ENCODE results near the gene PDC. TPM values are rescaled to one million over a fixed set of nuclear protein-coding genes. Genes with fewer than 3 reads are reported as not detected.
"Not testable (repeated sequence)": the region's sequence is repeated elsewhere in the genome, so short reads cannot be mapped to it uniquely, and the experiment has no call there.

Gene PDC
- total RNA-seq, 1 experiment from 2014 or later, result not detected

DNA sequence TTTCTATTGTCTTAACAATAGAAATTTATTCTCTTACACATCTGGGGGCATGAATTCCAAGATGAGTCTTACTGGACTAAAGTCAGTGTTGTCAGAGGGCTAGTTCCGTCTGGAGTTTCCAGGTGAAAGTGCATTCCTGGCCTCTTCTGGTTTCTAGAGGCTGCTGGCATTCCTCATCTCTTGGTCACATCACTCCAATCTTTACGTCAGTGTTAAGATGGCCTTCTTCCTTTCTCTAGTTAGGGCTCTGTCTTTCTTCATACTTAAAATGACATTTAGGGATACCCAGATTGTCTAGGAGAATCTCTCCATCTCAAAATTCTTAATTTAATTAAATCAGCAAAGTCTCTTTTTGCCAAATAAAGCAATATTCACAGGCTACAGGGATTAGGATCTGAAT lies 13.3 kb upstream of the PDC start:
- no peak for DNase-seq (ENCODE audit: low spot score)

DNA sequence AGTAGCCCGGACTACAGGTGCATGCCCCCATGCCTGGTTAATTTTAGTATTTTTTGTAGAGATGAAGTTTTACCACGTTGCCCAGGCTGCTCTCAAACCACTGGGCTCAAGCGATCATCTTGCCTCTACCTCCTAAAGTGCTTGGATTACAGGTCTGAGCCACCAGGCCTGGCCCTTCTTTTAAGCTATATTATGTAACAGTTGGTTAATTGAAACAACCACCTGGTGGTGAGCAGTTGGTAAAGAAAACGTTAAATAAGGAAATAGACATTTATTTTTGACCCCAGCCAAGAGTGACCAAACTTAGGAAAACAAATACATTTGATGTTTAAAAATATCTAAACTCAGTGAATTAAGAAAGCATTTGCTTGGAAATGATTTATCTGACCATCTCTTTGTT lies 12.1 kb upstream of the PDC start:
- no peak for DNase-seq (ENCODE audit: low spot score)
- in situ Hi-C loops (cut with HindIII; ENCODE audit: low sequenced_read_pairs), result no loop called here

More for the DNA sequence above, 13.3 kb upstream of the PDC start:
- in situ Hi-C loops (cut with HindIII; ENCODE audit: low sequenced_read_pairs), result no loop called here

DNA sequence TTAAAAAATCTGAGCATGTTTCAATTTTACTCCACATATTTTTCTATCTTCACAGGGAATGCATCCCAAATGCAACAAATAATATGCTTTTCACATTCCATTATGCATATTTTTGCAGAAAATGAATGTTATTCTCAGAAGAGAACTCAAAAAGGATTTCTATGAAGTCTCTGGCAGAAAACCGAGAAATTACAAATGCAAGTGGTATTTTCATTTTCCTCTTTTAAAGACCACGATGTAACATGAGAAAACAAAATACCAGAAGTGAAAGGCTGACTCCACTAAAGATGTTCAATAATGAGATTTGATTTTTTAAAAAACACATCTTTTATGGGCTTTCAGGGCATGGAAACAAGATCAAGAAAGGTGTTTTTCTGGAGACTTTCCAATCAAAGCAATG lies 5.0 kb upstream of the PDC start:
- no peak for DNase-seq (ENCODE audit: low spot score)
- in situ Hi-C loops (cut with HindIII; ENCODE audit: low sequenced_read_pairs), result no loop called here

DNA sequence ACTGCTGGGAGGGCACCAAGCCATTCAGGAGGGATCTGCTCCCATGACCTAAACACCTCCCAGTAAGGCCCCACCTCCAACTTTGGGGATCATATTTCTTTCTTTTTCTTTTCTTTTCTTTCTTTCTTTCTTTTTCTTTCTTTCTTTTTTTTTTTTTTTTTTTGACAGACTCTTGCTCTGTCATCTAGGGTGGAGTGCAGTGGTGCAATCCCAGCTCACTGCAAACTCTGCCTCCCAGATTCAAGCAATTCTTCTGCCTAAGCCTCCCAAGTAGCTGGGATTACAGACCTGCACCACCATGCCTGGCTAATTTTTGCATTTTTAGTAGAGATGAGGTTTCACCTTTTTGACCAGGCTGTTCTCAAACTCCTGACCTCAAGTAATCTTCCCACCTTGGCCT lies 4.6 kb upstream of the PDC start:
- in situ Hi-C loops (cut with HindIII; ENCODE audit: low sequenced_read_pairs); DNase-seq (ENCODE audit: low spot score): not testable (repeated sequence)

DNA sequence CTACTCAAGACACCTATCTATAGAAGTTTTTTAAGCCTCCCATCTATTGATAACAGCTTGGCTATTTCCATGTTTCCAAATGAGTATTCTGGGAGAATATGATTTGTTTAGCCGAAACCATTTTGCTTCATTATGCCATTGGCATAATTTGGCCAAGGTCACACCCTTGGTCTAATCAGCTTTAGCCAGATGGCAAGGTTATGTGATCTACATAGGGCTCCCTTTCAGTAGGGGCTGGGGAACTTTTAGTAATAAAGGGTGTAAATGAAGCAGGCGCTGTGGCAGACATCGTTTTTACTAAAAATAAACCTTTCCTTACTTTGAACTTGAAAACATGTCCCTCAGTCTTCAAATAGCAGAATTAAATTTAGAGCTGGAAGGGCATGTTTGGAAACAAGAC lies 3.0 kb upstream of the PDC start:
- DNase-seq (ENCODE audit: low spot score), result no peak
- in situ Hi-C loops (cut with HindIII; ENCODE audit: low sequenced_read_pairs), result no loop called here

DNA sequence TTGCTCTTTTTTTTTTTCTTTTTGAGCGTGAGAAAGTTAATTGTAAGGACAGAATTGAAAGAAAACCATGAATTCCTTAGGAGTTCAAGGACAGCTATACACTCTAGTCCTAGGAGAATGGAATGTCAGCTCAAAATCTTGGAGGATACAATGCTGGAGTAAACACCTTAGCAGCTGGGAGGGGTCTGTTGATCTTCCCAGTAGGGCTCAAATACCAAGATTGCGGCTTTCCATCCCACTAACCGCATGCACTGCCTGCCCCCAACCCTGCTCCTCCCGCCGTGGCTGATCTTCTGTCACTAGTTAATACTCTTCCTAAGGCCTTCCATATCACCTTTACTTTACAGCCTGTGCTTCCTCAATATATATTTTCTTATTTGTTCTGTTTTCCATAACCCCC lies 2.6 kb upstream of the PDC start:
- no peak for DNase-seq (ENCODE audit: low spot score)
- in situ Hi-C loops (cut with HindIII; ENCODE audit: low sequenced_read_pairs), result no loop called here

DNA sequence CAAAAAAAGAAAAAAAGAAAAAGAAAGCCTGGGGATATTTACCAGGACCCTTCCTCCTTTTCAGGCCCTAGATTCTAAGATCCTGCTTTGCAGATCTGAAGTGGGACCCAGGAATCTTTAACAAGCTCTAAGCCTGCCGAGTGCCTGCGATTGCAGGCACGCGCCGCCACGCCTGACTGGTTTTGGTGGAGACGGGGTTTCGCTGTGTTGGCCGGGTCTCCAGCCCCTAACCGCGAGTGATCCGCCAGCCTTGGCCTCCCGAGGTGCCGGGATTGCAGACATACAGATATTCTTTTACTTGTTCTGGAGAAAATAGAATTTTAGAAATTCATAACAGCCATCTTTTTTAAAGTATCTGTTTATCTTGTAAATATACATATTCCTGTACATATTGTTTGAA lies 1.8 kb downstream of the PDC start:
- DNase-seq (ENCODE audit: low spot score); in situ Hi-C loops (cut with HindIII; ENCODE audit: low sequenced_read_pairs): not testable (repeated sequence)

DNA sequence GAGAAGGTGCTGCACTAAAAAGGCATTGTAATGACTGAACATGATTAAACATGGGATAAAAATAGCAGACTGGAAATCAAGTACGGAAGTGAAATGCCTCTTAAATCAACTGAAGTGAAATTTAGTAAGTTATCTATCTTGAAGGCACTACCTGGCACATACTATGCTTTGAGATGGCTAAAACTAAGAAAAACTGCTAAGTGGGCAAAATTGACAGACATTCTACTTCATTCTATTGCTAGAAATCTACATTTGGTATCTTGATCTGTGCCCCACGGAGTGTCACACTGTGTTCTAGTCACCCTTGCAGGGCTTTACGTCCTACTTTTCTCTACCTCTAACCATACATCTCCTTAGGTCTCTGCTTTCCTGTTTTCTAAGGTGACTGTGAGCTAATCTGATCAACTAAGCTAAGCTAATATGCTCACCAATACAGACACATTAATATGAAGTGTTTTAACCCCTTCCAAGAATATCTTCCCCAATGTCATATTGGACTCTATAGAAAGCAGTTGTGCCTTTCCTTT lies 4.1 kb downstream of the PDC start:
- no peak for DNase-seq (ENCODE audit: low spot score)
- in situ Hi-C loops (cut with HindIII; ENCODE audit: low sequenced_read_pairs), result no loop called here

DNA sequence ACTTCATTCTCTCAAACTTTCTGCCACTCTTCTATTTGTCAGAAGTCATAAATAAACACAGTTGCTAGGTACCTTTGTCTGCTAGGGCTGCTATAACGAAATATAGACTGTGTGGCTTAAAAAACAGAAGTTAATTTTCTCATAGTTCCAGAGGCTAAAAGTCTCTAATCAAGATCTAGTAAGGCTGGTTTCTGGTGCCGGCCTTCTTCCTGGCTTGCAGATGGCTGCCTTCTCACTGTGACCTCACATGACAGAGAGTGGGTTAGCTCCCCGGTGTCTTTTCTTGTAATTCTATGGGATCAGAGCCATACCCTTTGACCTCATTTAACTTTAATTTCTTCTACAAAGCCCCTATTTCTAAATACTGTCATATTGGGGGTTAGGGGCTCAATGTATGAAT lies 5.9 kb downstream of the PDC start:
- DNase-seq (ENCODE audit: low spot score), result no peak
- in situ Hi-C loops (cut with HindIII; ENCODE audit: low sequenced_read_pairs), result no loop called here

DNA sequence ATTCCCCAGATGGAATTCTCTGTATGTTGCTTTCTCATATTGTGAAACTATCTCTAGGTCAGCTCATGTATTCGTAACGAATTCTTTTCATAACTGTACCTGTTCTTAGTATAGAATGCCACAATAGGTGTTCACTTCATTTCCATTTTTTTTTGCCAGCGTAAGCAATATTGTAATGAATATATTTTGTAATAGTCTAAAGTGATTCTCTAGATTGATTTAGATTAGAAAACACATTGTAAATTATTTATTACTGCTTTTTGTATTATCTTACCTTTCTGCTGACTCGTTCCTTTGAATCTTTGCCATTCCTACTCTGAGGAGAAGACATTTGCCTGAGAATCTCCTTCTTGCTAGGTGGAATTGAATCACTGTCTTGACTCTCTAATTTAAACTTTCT lies 14.8 kb downstream of the PDC start:
- in situ Hi-C loops (cut with HindIII; ENCODE audit: low sequenced_read_pairs), result no loop called here
- no peak for DNase-seq (ENCODE audit: low spot score)

DNA sequence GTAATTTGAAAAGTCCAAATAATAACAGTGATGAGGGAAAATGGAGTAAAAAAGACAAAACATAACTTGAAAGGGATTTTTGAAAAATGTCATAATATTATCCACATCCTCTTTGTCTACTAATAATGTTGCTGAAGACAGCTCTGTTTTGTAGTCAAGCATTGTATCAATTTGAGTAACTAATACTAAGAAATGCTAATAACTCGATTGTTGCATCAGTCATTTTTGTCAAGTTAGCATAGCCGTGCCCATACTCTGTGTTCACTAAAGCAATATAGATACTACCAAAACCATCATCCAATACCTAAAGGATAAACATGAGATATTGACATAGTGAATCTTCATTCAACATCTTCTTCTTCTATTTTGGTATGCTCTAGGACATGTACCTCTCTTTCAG lies 17.3 kb downstream of the PDC start:
- DNase-seq (ENCODE audit: low spot score), result no peak
- in situ Hi-C loops (cut with HindIII; ENCODE audit: low sequenced_read_pairs), result no loop called here

DNA sequence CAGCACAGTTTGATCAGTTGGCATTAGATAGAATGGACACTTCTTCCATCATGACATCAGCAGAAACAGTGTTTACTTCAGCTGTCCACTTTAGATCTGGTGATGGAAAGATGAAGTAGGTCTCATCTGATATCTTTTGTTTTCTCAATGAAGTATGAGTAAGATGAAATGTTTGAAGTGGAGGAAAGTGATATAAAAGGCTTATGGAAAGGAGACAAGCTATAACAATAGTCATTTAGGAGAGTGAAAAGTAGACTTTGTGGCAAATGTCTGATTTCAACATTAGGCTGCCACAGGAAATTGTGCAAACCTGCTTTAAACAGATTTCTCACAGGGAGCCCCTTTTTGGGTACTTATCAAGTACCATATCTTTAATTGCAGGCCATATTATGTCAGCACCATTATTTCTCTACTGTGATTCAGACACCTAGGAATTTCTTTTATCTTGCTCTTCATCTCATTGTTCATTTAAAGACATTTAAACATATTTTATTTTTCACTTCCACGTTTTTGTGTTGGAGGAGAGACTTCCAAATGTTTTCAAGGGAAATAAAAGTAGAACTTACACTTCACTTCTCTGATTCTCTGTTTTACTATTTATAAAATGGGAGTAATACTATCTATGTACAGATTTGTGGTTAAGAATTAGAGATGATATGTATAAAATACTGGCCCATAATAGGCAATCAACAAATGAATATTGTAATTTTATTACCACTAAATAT lies 18.1 kb downstream of the PDC start:
- in situ Hi-C loops (cut with HindIII; ENCODE audit: low sequenced_read_pairs), result no loop called here
- DNase-seq (ENCODE audit: low spot score), result no peak

DNA sequence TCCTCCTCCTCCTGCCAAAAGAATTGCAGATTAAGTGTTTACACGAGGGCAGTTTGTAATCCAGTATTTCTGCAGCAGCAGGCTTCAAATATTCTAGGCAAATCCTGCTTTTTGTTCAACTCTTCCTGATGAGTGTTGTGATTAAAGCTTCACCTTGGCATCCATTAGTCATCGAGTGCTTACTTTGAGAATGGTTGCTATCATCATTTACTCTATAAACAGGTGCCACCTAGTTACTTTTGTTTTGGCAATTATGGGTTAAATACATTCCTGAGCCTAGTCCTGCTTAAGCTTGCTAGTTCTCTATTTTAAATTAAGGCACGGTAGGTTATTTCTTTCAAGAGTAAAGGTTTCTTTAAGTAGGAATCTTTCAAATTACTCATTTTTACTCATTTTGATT lies 20.3 kb downstream of the PDC start:
- in situ Hi-C loops (cut with HindIII; ENCODE audit: low sequenced_read_pairs), result no loop called here

DNA sequence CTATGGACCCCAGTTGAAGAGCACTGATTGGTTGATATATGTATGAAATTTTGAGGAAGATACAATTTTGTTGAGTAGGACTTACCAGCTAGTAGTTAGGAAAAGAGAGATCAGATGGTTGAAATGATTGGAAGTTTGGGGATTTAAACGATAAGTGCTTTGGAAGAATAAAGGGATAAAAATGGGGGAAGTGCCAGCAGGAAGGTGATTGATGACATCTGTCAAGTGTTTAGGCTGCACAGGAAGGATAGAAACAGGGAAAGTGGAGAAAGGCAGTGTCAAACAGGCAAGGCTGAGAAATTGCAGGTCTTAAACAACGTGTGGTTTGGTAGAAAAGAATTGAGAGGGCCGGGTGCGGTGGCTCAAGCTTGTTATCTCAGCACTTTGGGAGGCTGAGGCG lies 22.3 kb downstream of the PDC start:
- in situ Hi-C loops (cut with HindIII; ENCODE audit: low sequenced_read_pairs), result no loop called here
- no peak for DNase-seq (ENCODE audit: low spot score)

More for the DNA sequence above, 20.3 kb downstream of the PDC start:
- DNase-seq (ENCODE audit: low spot score), result no peak

DNA sequence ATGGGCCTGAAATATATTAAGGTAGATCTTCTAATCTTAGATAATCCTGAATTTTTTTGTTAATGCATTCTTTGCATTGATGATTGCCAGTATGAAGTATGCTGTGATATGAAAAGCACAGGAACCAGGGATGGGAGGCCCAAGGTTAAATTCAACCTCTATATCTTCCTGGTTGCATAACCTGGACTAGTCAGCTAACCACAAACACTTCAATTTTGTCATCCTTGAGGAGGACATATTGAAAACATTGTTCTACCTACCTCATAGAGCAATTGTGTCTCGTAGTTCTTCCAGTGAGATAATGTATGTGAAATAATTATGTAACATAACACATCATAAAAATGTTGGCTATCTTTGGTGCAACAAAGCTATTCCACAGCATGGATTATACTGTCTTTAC lies 25.6 kb downstream of the PDC start:
- no peak for DNase-seq (ENCODE audit: low spot score)
- in situ Hi-C loops (cut with HindIII; ENCODE audit: low sequenced_read_pairs), result no loop called here

DNA sequence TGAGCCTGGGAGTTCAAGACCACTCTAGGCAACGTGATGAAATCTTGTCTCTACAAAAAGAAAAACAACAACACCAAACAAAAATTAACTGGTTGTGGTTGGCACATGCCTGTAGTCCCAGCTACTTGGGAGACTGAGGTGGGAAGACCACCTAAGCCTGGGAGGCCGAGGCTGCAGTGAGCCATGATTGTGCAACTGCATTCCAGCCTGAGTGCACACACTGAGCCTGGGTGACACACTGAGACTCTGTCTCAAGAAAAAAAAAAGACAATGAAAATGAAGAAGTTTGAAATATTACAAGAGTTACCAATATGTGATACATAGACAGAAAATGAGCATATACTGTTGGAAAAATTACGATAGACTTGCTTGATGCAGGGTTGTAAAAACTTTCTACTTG lies 31.9 kb downstream of the PDC start:
- in situ Hi-C loops (cut with HindIII; ENCODE audit: low sequenced_read_pairs), result no loop called here
- DNase-seq (ENCODE audit: low spot score), result no peak

DNA sequence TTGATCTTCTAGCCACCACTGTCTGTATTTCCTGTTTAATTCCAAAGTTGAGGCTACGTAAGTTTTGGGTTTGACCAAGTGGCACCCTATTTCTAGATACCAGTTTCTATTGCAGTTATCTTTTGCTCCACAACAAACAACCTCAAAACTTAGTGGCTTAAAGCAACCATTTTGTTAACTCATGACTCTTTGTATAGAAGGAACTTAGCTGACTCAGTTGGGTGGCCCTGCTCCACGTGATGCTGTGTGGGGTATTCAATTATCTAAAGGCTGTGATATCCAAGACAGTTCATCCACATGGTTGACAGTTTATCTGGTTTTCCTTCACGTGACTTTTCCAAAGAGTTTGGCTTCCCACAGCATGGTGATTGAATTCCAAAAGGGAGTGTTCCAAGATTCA lies 34.8 kb downstream of the PDC start:
- DNase-seq (ENCODE audit: low spot score), result no peak
- in situ Hi-C loops (cut with HindIII; ENCODE audit: low sequenced_read_pairs), result no loop called here

DNA sequence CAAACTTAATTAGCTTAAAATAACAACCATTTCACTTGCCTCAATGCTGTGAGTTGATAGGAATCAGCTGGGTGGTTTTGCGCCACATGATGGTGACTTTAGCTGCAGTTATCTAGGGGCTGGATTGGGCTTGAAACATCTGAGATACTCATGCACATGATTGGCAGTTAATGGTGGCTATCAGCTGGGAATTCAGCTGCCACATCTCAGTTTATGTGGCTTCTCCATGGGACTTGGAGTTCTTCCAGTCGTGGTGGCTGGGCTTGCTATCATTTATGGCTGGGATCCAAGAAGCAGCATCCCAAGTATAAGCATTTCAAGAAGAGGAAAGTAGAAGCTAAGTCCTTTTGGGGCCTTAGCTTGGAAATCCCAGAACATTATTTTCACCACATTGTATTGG lies 36.4 kb downstream of the PDC start:
- DNase-seq (ENCODE audit: low spot score), result peak; percentile 43
- in situ Hi-C loops (cut with HindIII; ENCODE audit: low sequenced_read_pairs), result no loop called here

DNA sequence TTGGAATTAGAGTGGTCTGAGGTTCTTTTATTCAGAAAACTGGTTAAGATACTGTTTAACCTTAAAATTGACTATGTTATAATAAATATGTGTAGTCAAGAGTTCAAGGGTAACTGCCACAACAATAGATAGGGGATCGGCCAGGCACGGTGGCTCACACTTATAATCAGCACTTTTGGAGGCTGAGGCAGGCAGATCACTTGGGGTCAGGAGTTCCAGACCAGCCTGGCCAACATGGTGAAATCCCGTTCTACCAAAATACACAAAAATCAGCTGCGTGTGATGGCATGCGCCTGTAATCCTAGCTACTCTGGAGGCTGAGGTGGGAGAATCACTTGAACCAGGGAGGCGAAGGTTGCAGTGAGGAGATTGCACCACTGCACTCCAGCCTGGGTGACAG lies 39.5 kb downstream of the PDC start:
- in situ Hi-C loops (cut with HindIII; ENCODE audit: low sequenced_read_pairs), result no loop called here
- DNase-seq (ENCODE audit: low spot score), result no peak

DNA sequence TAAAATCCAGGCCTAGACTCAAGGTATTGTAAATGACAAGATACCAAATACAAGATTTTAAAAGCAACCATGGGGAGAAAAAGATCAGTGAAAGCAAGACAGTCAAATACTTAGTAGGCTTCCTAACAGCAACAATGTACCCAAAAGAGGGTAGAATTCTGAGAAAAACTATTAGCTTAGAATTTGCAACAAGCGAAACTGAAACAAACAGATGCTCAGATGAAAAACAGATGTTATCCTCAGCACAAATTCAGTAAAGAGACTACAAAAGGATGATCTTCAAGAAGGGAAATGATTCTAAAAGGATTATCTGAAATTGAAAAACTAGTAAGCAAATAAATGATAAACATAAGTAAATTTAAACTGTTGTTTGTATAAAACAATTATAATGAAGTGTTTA lies 40.0 kb downstream of the PDC start:
- in situ Hi-C loops (cut with HindIII; ENCODE audit: low sequenced_read_pairs), result no loop called here
- no peak for DNase-seq (ENCODE audit: low spot score)

DNA sequence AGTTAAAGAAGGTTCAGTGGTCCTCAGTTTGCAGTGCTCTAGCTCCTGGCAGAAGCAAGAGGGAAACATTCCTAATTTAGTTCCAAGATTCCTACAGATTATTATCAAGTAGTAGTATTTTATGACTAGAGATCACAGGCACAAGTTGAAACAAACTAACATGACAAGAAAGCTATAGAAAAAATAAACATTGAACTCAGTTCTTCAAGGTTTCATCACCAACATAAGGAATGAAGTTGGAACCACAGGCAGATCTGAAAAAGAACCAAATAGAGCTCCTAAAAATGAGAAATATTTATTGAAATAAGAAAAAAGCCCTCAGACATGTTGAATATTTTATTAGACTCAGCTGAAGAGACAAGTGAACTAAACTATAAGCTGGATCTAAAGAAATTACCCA lies 40.6 kb downstream of the PDC start:
- in situ Hi-C loops (cut with HindIII; ENCODE audit: low sequenced_read_pairs), result no loop called here
- no peak for DNase-seq (ENCODE audit: low spot score)

All from G401 (cell line).